Subcutaneous abdominal adipose tissue (tissue), 5 donors: ENCODE data around the gene CSH2.
"Not testable (repeated sequence)": the region's sequence is repeated elsewhere in the genome, so short reads cannot be mapped to it uniquely, and the experiment has no call there.

Experiments
- H3K27ac ChIP-seq: one replicate; pipeline ENCODE4 v1.7.0; 2013; ENCODE audit warnings: low read depth, mild to moderate bottlenecking, inconsistent platforms, low read length, moderate library complexity
- H3K27me3 ChIP-seq, 5 donors: one replicate each; pipeline ENCODE4 v1.7.0; 2013; ENCODE audit warnings: low read length in 5 of 5, inconsistent platforms in 1 of 5; ENCODE audit not compliant: control insufficient read depth in 5 of 5, insufficient read depth in 4 of 5
- H3K36me3 ChIP-seq, 5 donors: one replicate each; pipeline ENCODE4 v1.7.0; 2013; ENCODE audit warnings: low read length in 5 of 5; ENCODE audit not compliant: control insufficient read depth in 5 of 5, insufficient read depth in 5 of 5
- H3K4me1 ChIP-seq, 5 donors: one replicate each; pipeline ENCODE4 v1.7.0; 2013; ENCODE audit warnings: low read length in 5 of 5, mild to moderate bottlenecking in 3 of 5, moderate library complexity in 1 of 5; ENCODE audit not compliant: control insufficient read depth in 5 of 5, insufficient read depth in 5 of 5
- H3K4me3 ChIP-seq, 5 donors: one replicate each; pipeline ENCODE4 v1.7.0; 2013; ENCODE audit warnings: low read length in 5 of 5, low read depth in 1 of 5
- H3K9ac ChIP-seq, 5 donors: one replicate each; pipeline ENCODE4 v1.7.0; 2013; ENCODE audit warnings: low read length in 5 of 5, mild to moderate bottlenecking in 4 of 5, moderate library complexity in 3 of 5
- H3K9me3 ChIP-seq, 5 donors: one replicate each; pipeline ENCODE4 v1.7.0; 2013; ENCODE audit warnings: low read length in 5 of 5; ENCODE audit not compliant: control insufficient read depth in 5 of 5
- donor health status: healthy.
- donor health status: healthy.
- donor health status: healthy.
- donor health status: healthy.
- donor health status: healthy.

CSH2 gene

DNA sequence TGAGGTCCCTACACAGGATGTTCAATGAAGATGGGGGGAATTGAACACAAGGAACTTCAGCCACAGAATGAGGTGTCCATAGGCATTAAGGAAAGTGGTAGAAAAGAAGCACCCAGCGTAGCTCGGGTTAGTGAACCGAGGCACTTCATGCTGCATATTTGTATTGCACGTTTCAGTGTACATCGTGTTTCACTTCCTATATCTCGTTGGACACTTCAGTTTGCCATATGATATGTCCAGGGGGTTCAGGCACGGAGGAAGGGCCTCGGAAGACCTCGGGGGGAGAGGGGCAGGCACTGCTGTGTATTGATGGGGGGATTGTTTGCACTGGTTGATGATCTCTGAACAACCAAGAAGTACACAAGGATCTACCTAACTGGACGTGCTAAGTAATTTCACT is 42.3 kb upstream of the CSH2 start:
- H3K36me3 ChIP-seq, H3K27ac ChIP-seq, H3K4me3 ChIP-seq, H3K9me3 ChIP-seq, H3K9ac ChIP-seq, H3K27me3 ChIP-seq: not testable (repeated sequence)
- H3K4me1 ChIP-seq: peaks cover 0 to 10% (median 1%) of the 10 kb centered on the region in 5 donors

GRCh38 chr17:63914471-63914870 is 41.0 kb upstream of the CSH2 start:
- no peak overlapping the region for H3K4me3 ChIP-seq
- no peak overlapping the region for H3K9ac ChIP-seq
- H3K36me3 ChIP-seq: no peaks in the 10 kb centered on the region
- no peaks in the 10 kb centered on the region for H3K9me3 ChIP-seq
- H3K27me3 ChIP-seq: peaks cover 0 to 7% (median 4%) of the 10 kb centered on the region in 5 donors
- no peak overlapping the region for H3K27ac ChIP-seq
- H3K4me1 ChIP-seq: peaks cover 0 to 10% (median 1%) of the 10 kb centered on the region in 5 donors

- no peaks in the 10 kb centered on the region for H3K36me3 ChIP-seq
- H3K27ac ChIP-seq: no peak overlapping the region
- H3K4me1 ChIP-seq: no peaks in the 10 kb centered on the region
- H3K27me3 ChIP-seq: peaks cover 0 to 4% (median 2%) of the 10 kb centered on the region in 5 donors
- no peak overlapping the region for H3K9ac ChIP-seq
- no peak overlapping the region for H3K4me3 ChIP-seq
- H3K9me3 ChIP-seq: no peaks in the 10 kb centered on the region
Observed at GRCh38 chr17:63911657-63912100, 38.2 kb upstream of the CSH2 start.

- no peaks in the 10 kb centered on the region for H3K4me1 ChIP-seq
- H3K27ac ChIP-seq: no peak within 1 kb of the TSS
- no peaks in the 10 kb centered on the region for H3K9me3 ChIP-seq
- H3K27me3 ChIP-seq: peaks cover 0 to 4% (median 2%) of the 10 kb centered on the region in 5 donors
- no peak within 1 kb of the TSS for H3K4me3 ChIP-seq
- no peaks in the 10 kb centered on the region for H3K36me3 ChIP-seq
- no peak within 1 kb of the TSS for H3K9ac ChIP-seq
Observed at GRCh38 chr17:63911041-63911635, 37.7 kb upstream of the CSH2 start, which contains the start of gene CSHL1. CSHL1 (minus strand) TSS chr17:63911258; CDS start chr17:63911196, 62 bp downstream.

- Histone ChIP-seq H3K27me3 (peaks cover 0 to 4% (median 2%) of the 10 kb centered on the region in 5 donors), H3K36me3 (no peaks in the 10 kb centered on the region)
Observed at GRCh38 chr17:63910096-63910495, 36.6 kb upstream of the CSH2 start.

DNA sequence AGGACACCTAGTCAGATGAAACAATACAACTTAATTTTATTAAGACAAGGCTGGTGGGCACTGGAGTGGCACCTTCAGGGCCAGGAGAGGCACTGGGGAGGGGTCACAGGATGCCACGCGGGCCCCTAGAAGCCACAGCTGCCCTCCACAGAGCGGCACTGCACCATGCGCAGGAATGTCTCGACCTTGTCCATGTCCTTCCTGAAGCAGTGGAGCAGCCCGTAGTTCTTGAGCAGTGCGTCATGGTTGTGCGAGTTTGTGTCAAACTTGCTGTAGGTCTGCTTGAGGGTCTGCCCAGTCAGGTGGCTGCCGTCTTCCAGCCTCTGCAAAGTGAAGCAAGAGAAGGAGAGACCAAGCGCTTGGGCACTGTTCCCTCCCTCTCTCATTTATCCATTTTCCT is 36.1 kb upstream of the CSH2 start:
- H3K27ac ChIP-seq, H3K9ac ChIP-seq, H3K36me3 ChIP-seq, H3K27me3 ChIP-seq, H3K9me3 ChIP-seq, H3K4me3 ChIP-seq, H3K4me1 ChIP-seq: not testable (repeated sequence)

More at GRCh38 chr17:63910096-63910495, 36.6 kb upstream of the CSH2 start:
- Histone ChIP-seq H3K9ac (no peak overlapping the region), H3K27ac (no peak overlapping the region), H3K4me1 (no peaks in the 10 kb centered on the region), H3K4me3 (no peak overlapping the region), H3K9me3 (no peaks in the 10 kb centered on the region)

- not testable (repeated sequence) for H3K27me3 ChIP-seq, H3K9ac ChIP-seq, H3K27ac ChIP-seq, H3K4me1 ChIP-seq, H3K36me3 ChIP-seq, H3K4me3 ChIP-seq, H3K9me3 ChIP-seq
Observed at GRCh38 chr17:63907161-63907778, 33.8 kb upstream of the CSH2 start.

DNA sequence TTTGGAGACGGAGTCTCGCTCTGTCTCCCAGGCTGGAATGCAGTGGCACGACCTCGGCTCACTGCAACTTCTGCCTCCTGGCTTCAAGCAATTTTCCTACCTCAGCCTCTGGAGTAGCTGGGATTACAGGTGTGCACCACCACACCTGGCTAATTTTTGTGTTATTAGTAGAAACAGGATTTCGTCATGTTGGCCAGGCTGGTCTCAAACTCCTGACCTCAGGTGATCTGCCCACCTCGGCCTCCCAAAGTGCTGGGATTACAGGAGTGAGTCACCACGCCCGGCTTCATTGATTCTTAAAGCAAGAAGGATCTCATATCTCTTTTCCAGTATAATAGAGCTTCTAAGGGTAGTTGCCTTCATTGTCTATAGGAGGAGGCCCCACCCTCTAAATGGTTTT is 31.3 kb upstream of the CSH2 start:
- not testable (repeated sequence) for H3K9me3 ChIP-seq, H3K27me3 ChIP-seq, H3K4me3 ChIP-seq, H3K36me3 ChIP-seq, H3K4me1 ChIP-seq, H3K27ac ChIP-seq, H3K9ac ChIP-seq

- H3K4me3 ChIP-seq, H3K9ac ChIP-seq, H3K27me3 ChIP-seq, H3K27ac ChIP-seq, H3K4me1 ChIP-seq, H3K9me3 ChIP-seq, H3K36me3 ChIP-seq: not testable (repeated sequence)
Observed at GRCh38 chr17:63903787-63904201, 30.3 kb upstream of the CSH2 start.

- H3K9ac ChIP-seq, H3K4me1 ChIP-seq, H3K27me3 ChIP-seq, H3K9me3 ChIP-seq, H3K4me3 ChIP-seq, H3K36me3 ChIP-seq, H3K27ac ChIP-seq: not testable (repeated sequence)
Observed at GRCh38 chr17:63901971-63902370, 28.5 kb upstream of the CSH2 start.
